GM18526 (cell line): ENCODE data around the gene TSC22D4.

Experiments
- POLR2A ChIP-seq: IDR thresholded peaks from 3 replicates; pipeline ENCODE4 v1.6.1; 2011; ENCODE audit not compliant: insufficient read length; ENCODE audit errors: extremely low read depth

TSC22D4 gene

GRCh38 chr7:100464791-100465190, 14.2 kb downstream of the TSC22D4 start:
- TF ChIP-seq POLR2A: no peak

GRCh38 chr7:100464210-100464660, 14.8 kb downstream of the TSC22D4 start, which contains the start of gene SPACDR:
TSS of gene SPACDR (minus strand) at chr7:100464260. CDS start at chr7:100464025, 235 bp downstream.
- no peak for TF ChIP-seq POLR2A

- TF ChIP-seq POLR2A: no peak
These were observed 22.0 kb downstream of the TSC22D4 start for GRCh38 chr7:100457033-100457432.

GRCh38 chr7:100456562-100456961, 22.5 kb downstream of the TSC22D4 start:
- no peak for TF ChIP-seq POLR2A

- TF ChIP-seq POLR2A: no peak
These were observed 23.8 kb downstream of the TSC22D4 start for GRCh38 chr7:100455206-100455605.

GRCh38 chr7:100452513-100452912, 26.5 kb downstream of the TSC22D4 start:
- no peak for TF ChIP-seq POLR2A

GRCh38 chr7:100449190-100449795, 29.7 kb downstream of the TSC22D4 start:
- TF ChIP-seq POLR2A: no peak

GRCh38 chr7:100446040-100446439, 33.0 kb downstream of the TSC22D4 start:
- TF ChIP-seq POLR2A: no peak

GRCh38 chr7:100444311-100445278, 34.4 kb downstream of the TSC22D4 start:
- TF ChIP-seq POLR2A: no peak

- no peak for TF ChIP-seq POLR2A
These were observed 35.7 kb downstream of the TSC22D4 start for GRCh38 chr7:100443096-100443840.

GRCh38 chr7:100441641-100442535, 37.1 kb downstream of the TSC22D4 start:
- no peak for TF ChIP-seq POLR2A

- TF ChIP-seq POLR2A: no peak
These were observed 40.8 kb downstream of the TSC22D4 start for GRCh38 chr7:100438172-100438571.

- no peak for TF ChIP-seq POLR2A
These were observed 41.6 kb downstream of the TSC22D4 start for GRCh38 chr7:100437150-100438100.

GRCh38 chr7:100435401-100436304, 43.4 kb downstream of the TSC22D4 start:
- TF ChIP-seq POLR2A: no peak
